Tibial nerve (tissue), 3 donors: Measurements from ENCODE around the gene JAG2.

Experiments
- CTCF ChIP-seq, 5 experiments: fragments of 200-600 bp in 3 of 5; fragments of 450-650 bp in 2 of 5; sonication (generic) in 3 of 5; IDR thresholded peaks; one replicate each; pipeline ENCODE4 v1.5.1; 2016 to 2019; ENCODE audit warnings: antibody characterized with exemption in 5 of 5, mild to moderate bottlenecking in 3 of 5, moderate library complexity in 2 of 5
- POLR2A ChIP-seq, 2 donors: fragments of 450-650 bp; IDR thresholded peaks; one replicate each; pipeline ENCODE4 v1.6.1; 2017; ENCODE audit warnings: antibody characterized with exemption in 2 of 2, mild to moderate bottlenecking in 2 of 2, moderate library complexity in 2 of 2

- TF ChIP-seq POLR2A (IDR thresholded peaks at IDR 0.05) (no peak), CTCF (IDR thresholded peaks at IDR 0.05) (no peak)
Observed at GRCh38 chr14:105149146-105149781, 19.3 kb downstream of the JAG2 start.
